ENCODE data around the gene NBDY. TPM values are rescaled to one million over a fixed set of nuclear protein-coding genes. Genes with fewer than 3 reads are reported as not detected.

The NBDY gene
- total and polyA plus RNA-seq, 5 experiments from 2014 or later: 30.9 to 91.9 (median 64.3) TPM

DNA sequence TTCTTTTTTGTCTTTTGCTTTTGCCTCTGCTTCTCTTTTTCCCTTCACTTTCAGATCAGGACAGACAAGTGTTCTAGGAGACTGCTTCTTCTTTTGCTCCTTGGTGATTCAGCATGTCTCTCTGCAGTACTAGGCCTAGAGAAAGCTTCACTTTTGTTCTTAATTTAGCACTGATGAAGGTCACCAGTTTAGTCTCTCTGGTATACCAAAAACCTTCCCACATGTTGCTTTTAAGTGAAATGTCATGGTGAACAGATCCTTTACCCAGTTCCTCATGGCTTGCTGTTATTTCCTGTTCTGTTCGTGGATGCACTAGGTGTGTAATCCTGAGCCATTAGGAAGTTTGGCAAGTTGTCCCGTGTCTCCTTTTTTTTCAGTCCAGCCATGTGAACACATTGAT is 53.3 kb downstream of the NBDY start:
- POLR2A ChIA-PET: interaction anchor here (1.1 kb wide), 1 partner anchor 30 kb away, joined by 3 read pairs; no protein-coding TSS in a partner anchor
- DNase-seq (no peak), ATAC-seq (no peak)
- H3K4me3 Mint-ChIP-seq: peak overlapping the region in 7 of 10 donors; percentile 23 to 97 (median 91)
- H3K27me3 Mint-ChIP-seq: no peaks in the 10 kb centered on the region
- H3K4me1 Mint-ChIP-seq: peaks cover 22 to 39% (median 33%) of the 10 kb centered on the region in 4 donors
- peaks cover 0 to 14% (median 0%) of the 10 kb centered on the region in 3 donors for H3K36me3 Mint-ChIP-seq
- no peaks in the 10 kb centered on the region for H3K9me3 Mint-ChIP-seq
- peak overlapping the region; percentile 59 to 99 (median 88) for H3K27ac Mint-ChIP-seq

DNA sequence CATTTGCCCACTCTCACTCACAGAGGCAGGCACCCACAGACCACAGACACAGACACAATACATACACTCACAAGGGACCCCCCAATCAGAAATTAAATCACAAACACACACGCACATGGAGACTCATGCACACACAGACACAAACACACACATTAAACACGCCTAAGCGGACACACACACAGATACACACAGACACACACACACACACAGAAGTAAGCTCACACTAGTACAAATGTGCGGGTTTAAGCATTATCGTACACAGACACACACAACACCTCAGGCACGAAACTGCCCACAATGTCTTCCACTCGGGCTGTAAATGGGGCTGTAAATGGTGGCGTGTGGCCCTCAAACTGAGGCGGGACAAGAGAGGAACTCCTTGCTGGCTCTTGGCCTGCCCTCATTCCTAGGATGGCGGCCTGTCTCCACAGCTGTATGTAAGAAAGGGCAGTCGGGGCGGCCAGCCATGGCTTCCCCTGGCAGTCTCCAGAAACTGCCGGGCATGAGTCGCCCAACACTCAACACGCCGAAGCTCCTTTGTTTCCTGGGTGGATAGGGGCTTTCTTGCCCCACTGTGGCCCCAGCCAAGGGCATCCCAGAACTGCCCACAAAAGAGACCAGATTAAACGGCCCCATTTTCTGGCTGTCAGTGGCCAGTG is 53.9 kb downstream of the NBDY start:
- ATAC-seq (no peak), DNase-seq (peak in 1 of 10 donors; percentile 45)
- Mint-ChIP-seq H3K36me3 (peaks cover 0 to 14% (median 0%) of the 10 kb centered on the region in 3 donors), H3K4me1 (peaks cover 22 to 39% (median 33%) of the 10 kb centered on the region in 4 donors), H3K4me3 (peak overlapping the region in 4 of 10 donors; percentile 91 to 97 (median 94)), H3K9me3 (no peaks in the 10 kb centered on the region), H3K27ac (peak overlapping the region; percentile 35 to 99 (median 88)), H3K27me3 (no peaks in the 10 kb centered on the region)
- POLR2A ChIA-PET: interaction anchor here (1.1 kb wide), 1 partner anchor 29 kb away, joined by 3 read pairs; no protein-coding TSS in a partner anchor

DNA sequence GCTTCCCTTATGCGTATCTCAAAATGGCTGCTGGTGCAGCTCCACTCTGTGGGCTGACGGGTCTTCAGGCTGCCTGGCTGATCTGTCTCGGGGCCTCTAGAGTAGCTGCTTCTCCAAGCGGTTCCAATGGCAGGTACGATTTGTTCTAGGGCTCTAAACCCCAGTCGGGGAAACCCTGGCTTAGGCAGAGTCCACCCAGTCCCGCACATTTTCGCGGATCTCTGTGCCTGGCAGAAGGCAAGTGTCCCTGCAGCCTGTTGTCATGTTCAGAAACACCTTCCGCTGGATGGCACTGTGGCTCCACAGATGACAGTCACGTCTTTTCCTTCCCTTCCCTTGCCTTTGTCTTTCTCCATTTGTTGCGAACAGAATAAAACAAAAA is 54.4 kb downstream of the NBDY start:
- no peaks in the 10 kb centered on the region for H3K9me3 Mint-ChIP-seq
- DNase-seq: peak in 3 of 10 donors; percentile 79 to 85 (median 83)
- peak overlapping the region in 7 of 10 donors; percentile 5 to 99 (median 90) for H3K27ac Mint-ChIP-seq
- POLR2A ChIA-PET: interaction anchor here (1.1 kb wide), 1 partner anchor 29 kb away, joined by 3 read pairs; no protein-coding TSS in a partner anchor
- no peak for ATAC-seq
- peaks cover 0 to 14% (median 0%) of the 10 kb centered on the region in 3 donors for H3K36me3 Mint-ChIP-seq
- H3K27me3 Mint-ChIP-seq: no peaks in the 10 kb centered on the region
- H3K4me1 Mint-ChIP-seq: peaks cover 22 to 39% (median 34%) of the 10 kb centered on the region in 4 donors
- H3K4me3 Mint-ChIP-seq: peak overlapping the region in 4 of 10 donors; percentile 91 to 97 (median 94)

DNA sequence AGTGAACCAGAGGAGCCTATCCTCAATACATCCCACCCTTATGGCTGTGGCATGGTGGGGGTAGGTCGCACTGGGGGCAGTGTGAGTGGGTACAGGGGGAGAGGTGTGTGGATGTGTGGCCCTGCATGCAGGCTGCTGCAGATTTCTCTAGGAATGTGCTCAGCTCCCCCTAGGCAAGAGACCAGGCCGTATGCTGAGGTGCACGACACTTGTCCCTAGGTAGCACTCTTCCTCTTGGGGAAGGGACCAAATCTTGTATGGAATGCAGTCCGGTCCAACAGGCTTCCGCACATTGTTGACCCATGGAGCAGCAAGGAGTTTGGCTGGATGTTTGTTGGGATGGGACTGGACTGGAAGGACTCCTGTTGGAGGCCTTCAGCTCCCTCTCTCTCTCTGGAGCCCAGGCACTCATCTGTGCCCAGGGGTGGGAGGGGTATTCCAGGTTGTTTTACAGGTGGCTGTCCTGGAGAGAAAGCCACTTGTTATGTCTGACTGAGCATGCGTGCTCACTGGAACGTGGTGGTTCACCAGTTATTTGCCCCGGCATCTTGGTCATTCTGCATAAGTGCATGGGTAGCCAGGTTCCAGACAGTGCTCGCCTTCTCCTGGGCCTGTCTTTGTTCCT is 55.1 kb downstream of the NBDY start:
- peak overlapping the region in 4 of 10 donors; percentile 20 to 99 (median 75) for H3K27ac Mint-ChIP-seq
- POLR2A ChIA-PET: no interaction called here

DNA sequence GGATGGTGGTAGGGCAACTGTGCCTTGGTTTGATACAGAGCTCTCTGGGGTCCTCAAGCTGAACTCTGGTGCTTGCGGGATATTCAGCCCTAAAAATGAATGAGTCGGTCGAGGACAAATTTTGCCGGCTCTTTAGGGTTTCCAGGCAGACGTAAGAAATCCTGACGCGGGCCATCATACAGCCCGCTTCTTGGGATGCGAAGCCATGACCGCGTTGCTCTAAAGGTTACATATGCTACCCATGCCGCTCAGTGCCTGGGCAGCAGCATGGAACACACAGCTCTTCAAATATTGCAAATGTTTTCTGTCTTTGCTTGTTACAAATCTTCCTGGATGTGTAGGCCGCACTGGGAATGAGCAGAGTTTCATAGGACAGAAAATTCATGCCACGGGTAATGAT is 55.6 kb downstream of the NBDY start:
- no peak for DNase-seq
- POLR2A ChIA-PET: no interaction called here
- Mint-ChIP-seq H3K9me3 (no peaks in the 10 kb centered on the region), H3K4me1 (peaks cover 22 to 39% (median 34%) of the 10 kb centered on the region in 4 donors), H3K36me3 (peaks cover 0 to 21% (median 0%) of the 10 kb centered on the region in 3 donors), H3K4me3 (peak overlapping the region in 2 of 10 donors; percentile 5 to 39), H3K27ac (peak overlapping the region in 3 of 10 donors; percentile 13 to 53 (median 29)), H3K27me3 (no peaks in the 10 kb centered on the region)
- no peak for ATAC-seq

More for the DNA sequence above, 55.1 kb downstream of the NBDY start:
- no peaks in the 10 kb centered on the region for H3K9me3 Mint-ChIP-seq
- H3K4me1 Mint-ChIP-seq: peaks cover 22 to 39% (median 34%) of the 10 kb centered on the region in 4 donors
- H3K4me3 Mint-ChIP-seq: peak overlapping the region in 2 of 10 donors; percentile 5 to 39
- peaks cover 0 to 16% (median 0%) of the 10 kb centered on the region in 3 donors for H3K36me3 Mint-ChIP-seq
- ATAC-seq (no peak), DNase-seq (no peak)
- H3K27me3 Mint-ChIP-seq: no peaks in the 10 kb centered on the region

DNA sequence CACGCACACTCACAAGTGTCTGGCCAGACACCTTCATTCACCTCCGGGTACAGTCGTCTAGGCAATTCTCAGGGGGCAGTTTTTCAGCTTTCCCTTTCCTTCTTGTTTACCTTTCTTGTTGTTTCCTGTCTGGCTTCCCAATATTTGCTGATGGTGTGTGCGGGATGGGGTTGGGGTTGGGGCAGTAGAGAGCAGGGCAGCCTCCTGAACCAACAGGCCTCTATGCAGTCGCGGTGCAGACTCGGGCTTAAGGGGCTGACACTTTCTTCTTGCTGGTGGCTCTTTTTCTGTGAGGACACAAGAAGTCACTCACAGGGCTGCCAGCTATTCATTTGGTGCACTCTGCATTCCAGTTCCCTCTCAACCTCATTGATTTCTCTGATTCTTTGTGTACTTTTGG is 56.4 kb downstream of the NBDY start:
- DNase-seq: no peak
- H3K27ac Mint-ChIP-seq: peak overlapping the region in 8 of 10 donors; percentile 23 to 83 (median 70)

DNA sequence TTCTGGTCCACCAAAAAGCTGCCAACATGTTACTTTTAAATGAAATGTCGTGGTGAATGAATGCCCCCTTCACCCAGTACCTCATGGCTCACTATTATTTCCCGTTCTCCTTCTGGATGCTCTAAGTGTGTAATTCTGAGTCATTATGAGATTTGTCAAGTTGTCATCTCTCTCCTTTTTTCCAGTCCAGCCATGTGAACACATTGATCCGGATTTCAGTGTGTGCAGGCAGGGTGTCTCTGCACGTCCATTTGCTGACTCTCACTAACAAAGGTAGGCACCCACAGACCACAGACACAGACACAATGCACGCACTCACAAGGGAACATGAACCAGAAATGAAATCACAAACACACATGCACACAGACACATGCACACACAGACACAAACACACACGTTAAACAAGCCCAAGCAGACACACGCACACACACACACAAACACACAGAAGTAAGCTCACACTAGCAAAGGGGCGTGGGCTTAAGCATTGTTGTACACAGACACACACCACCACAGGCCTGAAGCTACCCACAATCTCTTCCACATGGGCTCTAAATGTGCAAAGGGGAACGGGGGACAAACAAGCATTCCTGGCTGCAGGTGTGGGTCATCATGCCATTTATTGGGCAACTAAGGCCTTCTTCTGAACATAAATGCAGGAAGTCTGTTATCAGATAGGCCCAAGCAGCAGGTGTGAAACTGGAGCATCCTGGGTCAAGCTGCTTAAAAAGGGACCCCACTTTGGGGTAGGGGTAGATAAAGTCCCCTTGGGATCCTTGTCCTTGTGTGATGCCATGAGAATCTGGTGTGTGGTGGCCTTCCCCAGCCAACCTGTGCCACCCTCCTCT is 58.1 kb downstream of the NBDY start:
- Mint-ChIP-seq H3K27ac (peak overlapping the region in 5 of 10 donors; percentile 10 to 88 (median 35)), H3K27me3 (no peaks in the 10 kb centered on the region), H3K36me3 (peaks cover 0 to 40% (median 0%) of the 10 kb centered on the region in 3 donors), H3K4me1 (peaks cover 19 to 41% (median 29%) of the 10 kb centered on the region in 4 donors), H3K4me3 (peak overlapping the region in 1 of 10 donors; percentile 1), H3K9me3 (no peaks in the 10 kb centered on the region)
- DNase-seq (no peak), ATAC-seq (no peak)
- POLR2A ChIA-PET: no interaction called here

More for the DNA sequence above, 56.4 kb downstream of the NBDY start:
- POLR2A ChIA-PET: no interaction called here
- peaks cover 24 to 39% (median 34%) of the 10 kb centered on the region in 4 donors for H3K4me1 Mint-ChIP-seq
- no peak overlapping the region for H3K4me3 Mint-ChIP-seq
- peaks cover 0 to 28% (median 0%) of the 10 kb centered on the region in 3 donors for H3K36me3 Mint-ChIP-seq
- no peaks in the 10 kb centered on the region for H3K9me3 Mint-ChIP-seq
- H3K27me3 Mint-ChIP-seq: no peaks in the 10 kb centered on the region
- no peak for ATAC-seq

DNA sequence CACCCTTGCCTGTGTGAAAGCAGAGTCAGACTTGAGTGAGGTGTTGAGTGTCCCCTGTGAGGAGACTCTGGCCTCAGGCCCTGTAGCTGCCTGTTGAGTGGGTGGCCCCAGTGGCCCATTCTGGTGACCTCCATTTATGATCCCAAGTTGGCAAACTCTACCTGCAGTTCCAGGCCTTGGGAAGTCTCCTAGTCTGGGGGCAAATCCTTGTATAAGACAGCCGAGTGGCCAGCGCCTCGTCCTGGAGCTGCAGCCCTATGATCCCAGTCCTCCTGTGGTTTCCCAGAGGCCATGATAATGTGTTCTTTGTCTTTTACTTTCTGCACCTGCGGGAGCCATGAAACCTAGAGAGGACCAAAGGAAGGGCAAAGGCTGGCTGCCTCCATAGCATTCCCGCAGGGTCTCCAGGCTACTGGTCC is 58.7 kb downstream of the NBDY start:
- Mint-ChIP-seq H3K36me3 (peaks cover 0 to 37% (median 2%) of the 10 kb centered on the region in 3 donors), H3K27ac (peak overlapping the region in 4 of 10 donors; percentile 3 to 76 (median 51)), H3K4me1 (peaks cover 16 to 39% (median 27%) of the 10 kb centered on the region in 4 donors), H3K27me3 (no peaks in the 10 kb centered on the region), H3K4me3 (no peak overlapping the region), H3K9me3 (no peaks in the 10 kb centered on the region)
- POLR2A ChIA-PET: interaction anchor here (1.2 kb wide), 1 partner anchor 23 kb away, joined by 3 read pairs; no protein-coding TSS in a partner anchor
- DNase-seq (no peak), ATAC-seq (no peak)

DNA sequence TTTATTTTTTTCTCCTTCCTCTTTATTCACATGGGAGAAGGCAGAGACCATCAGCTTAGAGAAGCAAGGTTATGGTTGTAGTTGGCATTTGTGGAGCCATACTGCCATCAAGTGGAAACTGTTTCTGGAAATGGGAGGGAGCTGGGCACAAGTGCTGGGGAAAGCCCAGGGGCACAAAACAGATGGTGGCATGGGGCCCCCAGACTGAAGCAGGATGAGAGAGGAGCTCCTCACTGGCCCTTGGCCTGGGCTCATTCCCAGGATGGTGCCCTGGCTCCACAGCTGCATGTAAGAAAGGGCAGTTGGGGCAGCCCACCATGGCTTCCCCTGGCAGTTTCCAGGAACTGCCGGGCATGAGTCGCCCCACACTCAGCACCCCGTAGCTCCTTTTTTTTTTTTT is 59.2 kb downstream of the NBDY start:
- no peaks in the 10 kb centered on the region for H3K27me3 Mint-ChIP-seq
- H3K4me3 Mint-ChIP-seq: peak overlapping the region in 3 of 10 donors; percentile 43 to 46 (median 45)
- peak overlapping the region in 4 of 10 donors; percentile 3 to 66 (median 48) for H3K27ac Mint-ChIP-seq
- POLR2A ChIA-PET: interaction anchor here (1.2 kb wide), 1 partner anchor 24 kb away, joined by 3 read pairs; no protein-coding TSS in a partner anchor
- ATAC-seq: no peak
- H3K36me3 Mint-ChIP-seq: peaks cover 0 to 35% (median 2%) of the 10 kb centered on the region in 3 donors
- H3K4me1 Mint-ChIP-seq: peaks cover 16 to 36% (median 25%) of the 10 kb centered on the region in 4 donors
- no peak for DNase-seq
- no peaks in the 10 kb centered on the region for H3K9me3 Mint-ChIP-seq

DNA sequence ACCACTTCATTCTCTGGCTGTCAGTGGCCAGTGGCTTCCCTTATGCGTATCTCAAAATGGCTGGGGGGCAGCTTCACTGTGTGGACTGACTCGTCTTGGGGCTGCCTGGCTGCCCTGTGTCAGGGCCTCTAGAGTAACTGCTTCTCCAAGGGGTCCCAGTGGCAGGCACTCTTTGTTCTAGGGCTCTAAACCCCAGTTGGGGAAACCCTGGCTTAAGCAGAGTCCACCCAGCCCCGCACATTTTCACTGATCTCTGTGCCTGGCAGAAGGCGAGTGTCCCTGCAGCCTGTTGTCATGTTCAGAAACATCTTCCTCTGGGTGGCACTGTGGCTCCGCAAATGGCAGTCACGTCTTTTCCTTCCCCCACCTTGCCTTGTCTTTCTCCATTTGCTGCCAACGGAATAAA is 59.7 kb downstream of the NBDY start:
- DNase-seq (peak in 5 of 10 donors; percentile 50 to 74 (median 72)), ATAC-seq (peak; percentile 45 to 49)
- Mint-ChIP-seq H3K27me3 (no peaks in the 10 kb centered on the region), H3K4me3 (peak overlapping the region in 3 of 10 donors; percentile 45 to 58 (median 46)), H3K9me3 (no peaks in the 10 kb centered on the region), H3K36me3 (peaks cover 0 to 38% (median 2%) of the 10 kb centered on the region in 3 donors), H3K27ac (peak overlapping the region in 6 of 10 donors; percentile 6 to 86 (median 62)), H3K4me1 (peaks cover 16 to 36% (median 26%) of the 10 kb centered on the region in 4 donors)
- POLR2A ChIA-PET: interaction anchor here (1.2 kb wide), 1 partner anchor 24 kb away, joined by 3 read pairs; no protein-coding TSS in a partner anchor

DNA sequence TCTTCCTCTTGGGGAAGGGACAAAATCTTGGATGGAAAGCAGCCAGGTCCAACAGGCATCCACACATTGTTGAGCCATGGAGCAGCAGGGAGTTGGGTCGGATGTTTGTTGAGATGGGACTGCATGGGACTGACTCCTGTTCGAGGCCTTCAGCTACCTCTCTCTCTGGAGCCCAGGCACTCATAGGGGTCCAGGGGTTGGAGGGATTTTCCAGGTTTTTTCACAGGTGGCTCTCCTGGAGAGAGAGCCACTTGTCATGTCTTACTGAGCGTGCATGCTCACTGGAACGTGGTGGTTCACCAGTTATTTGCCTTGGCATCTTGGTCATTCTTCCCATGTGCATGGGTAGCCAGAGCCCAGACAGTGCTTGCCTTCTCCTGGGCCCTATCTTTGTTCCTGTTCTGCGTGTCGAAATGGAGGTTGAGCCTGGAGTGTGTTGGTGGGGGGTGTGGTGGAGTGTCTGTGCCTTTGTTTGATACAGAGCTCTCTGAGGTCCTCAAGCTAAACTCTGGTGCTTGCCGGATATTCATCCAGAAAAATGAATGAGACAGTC is 60.6 kb downstream of the NBDY start:
- DNase-seq: no peak

More for the DNA sequence above, 60.6 kb downstream of the NBDY start:
- H3K4me3 Mint-ChIP-seq: no peak overlapping the region
- H3K36me3 Mint-ChIP-seq: peaks cover 0 to 38% (median 2%) of the 10 kb centered on the region in 3 donors
- ATAC-seq: no peak
- no peaks in the 10 kb centered on the region for H3K27me3 Mint-ChIP-seq
- H3K9me3 Mint-ChIP-seq: no peaks in the 10 kb centered on the region
- POLR2A ChIA-PET: interaction anchor here (0.6 kb wide), 1 partner anchor 557 kb away, joined by 3 read pairs; no protein-coding TSS in a partner anchor
- peak overlapping the region in 2 of 10 donors; percentile 49 to 55 for H3K27ac Mint-ChIP-seq
- H3K4me1 Mint-ChIP-seq: peaks cover 18 to 43% (median 30%) of the 10 kb centered on the region in 4 donors
